HepG2 (cell line): ENCODE data around the gene ZNF446. TPM values are rescaled to one million over a fixed set of nuclear protein-coding genes. Genes with fewer than 3 reads are reported as not detected.

Source experiments
- AGO2 ChIP-seq: fragments of 200-400 bp; formaldehyde crosslinking; optimal IDR thresholded peaks from 2 replicates; pipeline ENCODE3; 2017; ENCODE audit warnings: mild to moderate bottlenecking, low read depth, low read length, moderate library complexity
- CCDC6 ChIP-seq: sonication (generic); formaldehyde crosslinking; IDR thresholded peaks from 2 replicates; pipeline ENCODE4 v1.8.1; 2022; ENCODE audit warnings: mild to moderate bottlenecking, missing genetic modification reagents, moderate library complexity
- CENPBD1 ChIP-seq: sonication (generic); formaldehyde crosslinking; IDR thresholded peaks from 2 replicates; pipeline ENCODE4 v1.8.0; 2022; ENCODE audit warnings: missing genetic modification reagents, low read depth, mild to moderate bottlenecking, borderline replicate concordance
- FUBP1 ChIP-seq: sonication (generic); formaldehyde crosslinking; IDR thresholded peaks from 2 replicates; pipeline ENCODE4 v1.5.1; 2020; ENCODE audit warnings: missing genetic modification reagents, mild to moderate bottlenecking, borderline replicate concordance
- GPN1 ChIP-seq: sonication (generic); formaldehyde crosslinking; IDR thresholded peaks from 2 replicates; pipeline ENCODE4 v1.5.1; 2020; ENCODE audit warnings: missing genetic modification reagents, borderline replicate concordance
- MTERF4 ChIP-seq: sonication (generic); formaldehyde crosslinking; IDR thresholded peaks from 2 replicates; pipeline ENCODE4 v1.8.0; 2023; ENCODE audit warnings: mild to moderate bottlenecking, missing genetic modification reagents
- POGZ ChIP-seq: sonication (generic); formaldehyde crosslinking; IDR thresholded peaks from 2 replicates; pipeline ENCODE4 v1.4.0; 2020; ENCODE audit warnings: mild to moderate bottlenecking, missing genetic modification reagents
- SRSF1 ChIP-seq: fragments of 200-400 bp; formaldehyde crosslinking; optimal IDR thresholded peaks from 2 replicates; pipeline ENCODE3; 2017; ENCODE audit warnings: mild to moderate bottlenecking, low read depth, low read length, moderate library complexity
- USF2 ChIP-seq, 2 experiments: sonication (generic) in 1 of 2; formaldehyde crosslinking in 1 of 2; IDR thresholded peaks; 2 replicates each; pipeline versions ENCODE4 v1.5.1 to v1.6.1; 2011 to 2020; ENCODE audit warnings: borderline replicate concordance in 1 of 2, low read depth in 1 of 2, low read length in 1 of 2, mild to moderate bottlenecking in 1 of 2, missing genetic modification reagents in 1 of 2, moderate library complexity in 1 of 2
- ZNF660 ChIP-seq: sonication (generic); formaldehyde crosslinking; IDR thresholded peaks from 2 replicates; pipeline ENCODE4 v1.5.1; 2020; ENCODE audit warnings: mild to moderate bottlenecking, low read depth, missing genetic modification reagents, borderline replicate concordance
- ZNF687 ChIP-seq: sonication (generic); formaldehyde crosslinking; IDR thresholded peaks from 2 replicates; pipeline ENCODE4 v1.5.1; 2020; ENCODE audit warnings: mild to moderate bottlenecking, missing genetic modification reagents, moderate library complexity
- ZNF800 ChIP-seq: sonication (generic); formaldehyde crosslinking; IDR thresholded peaks from 2 replicates; pipeline ENCODE4 v1.4.0; 2020; ENCODE audit warnings: missing genetic modification reagents
- ZNF891 ChIP-seq: sonication (generic); formaldehyde crosslinking; IDR thresholded peaks from 2 replicates; pipeline ENCODE4 v1.5.0; 2020; ENCODE audit warnings: mild to moderate bottlenecking, missing genetic modification reagents
- polyA plus RNA-seq, 8 experiments: library from polyadenylated mRNA; depleted of rRNA in 3 of 8; stranded (reverse) in 7 of 8; unstranded in 1 of 8; fragments of >200 nt; fragmentation: Illumina TruSeq in 4 of 8; extraction: Trizol in 4 of 8; gene quantifications; 2 replicates each; pipeline versions ENCODE4 v1.2.1 to v1.2.3, GENCODE V29; 2011 to 2016; ENCODE audit warnings: low read depth in 4 of 8, missing spikeins in 1 of 8, mixed read lengths in 1 of 8; ENCODE audit not compliant: insufficient read depth in 1 of 8
- total RNA-seq, 5 experiments: library from RNA; depleted of rRNA; stranded (reverse); fragments of >200 nt; fragmentation: Illumina TruSeq; extraction: Trizol; gene quantifications; 2 replicates each; pipeline ENCODE4 v1.2.3, GENCODE V29; 2016; ENCODE audit warnings: low read depth in 1 of 5

The ZNF446 gene
- total and polyA plus RNA-seq, 2 of the 13 experiments (the other 11 are each of a cell fraction or from before 2014, with no cell fraction given) = 3.0 to 3.6 TPM

- TF ChIP-seq POGZ (CRISPR knock-in tag) (0 out of 2 replicates have a peak, but pooled peaks have one; percentile 2), GPN1 (CRISPR knock-in tag) (no peak), ZNF660 (CRISPR knock-in tag) (no peak), SRSF1 (peak; percentile 35), MTERF4 (CRISPR knock-in tag) (no peak), CENPBD1 (CRISPR knock-in tag) (no peak), ZNF891 (CRISPR knock-in tag) (0 out of 2 replicates have a peak, but pooled peaks have one; percentile 18), FUBP1 (CRISPR knock-in tag) (peak; percentile 74; the same call in 1 of the 2 replicates), USF2 (IDR thresholded peaks at IDR 0.05; ENCODE audit: low read depth, low read length) (no peak), USF2 (CRISPR knock-in tag; IDR thresholded peaks at IDR 0.05; ENCODE audit: borderline replicate concordance) (no peak), ZNF800 (CRISPR knock-in tag) (no peak), AGO2 (peak; percentile 88), ZNF687 (CRISPR knock-in tag) (peak; percentile 79), CCDC6 (CRISPR knock-in tag) (0 out of 2 replicates have a peak, but pooled peaks have one; percentile 16)
Observed at GRCh38 chr19:58476498-58477015, 405 bp downstream of the ZNF446 start (continued).
